WI38 (cell line): ENCODE results near the gene PAH.

ENCODE experiments used
- H3K4me3 ChIP-seq: 2 replicates; pipeline ENCODE4 v1.5.1; 2011; ENCODE audit warnings: low read depth, mild to moderate bottlenecking, control low read depth, low read length
- CTCF ChIP-seq: IDR thresholded peaks from 2 replicates; pipeline ENCODE4 v1.5.1; 2012; ENCODE audit warnings: low read depth, mild to moderate bottlenecking, control low read depth, low read length

The PAH gene

GRCh38 chr12:102927220-102927619 lies 10.2 kb upstream of the PAH start:
- no peak for TF ChIP-seq CTCF
- no peak overlapping the region for H3K4me3 ChIP-seq

- TF ChIP-seq CTCF, result no peak
- no peak overlapping the region for H3K4me3 ChIP-seq
These were observed 4.2 kb upstream of the PAH start for GRCh38 chr12:102921240-102921639.

- TF ChIP-seq CTCF, result no peak
These were observed 3.2 kb upstream of the PAH start for GRCh38 chr12:102920271-102920670.

GRCh38 chr12:102918840-102919239 lies 1.8 kb upstream of the PAH start:
- TF ChIP-seq CTCF, result no peak
- no peak overlapping the region for H3K4me3 ChIP-seq

More at GRCh38 chr12:102920271-102920670, 3.2 kb upstream of the PAH start:
- H3K4me3 ChIP-seq, result no peak overlapping the region

GRCh38 chr12:102916252-102917025 lies 605 bp downstream of the PAH start:
- no peak for TF ChIP-seq CTCF
- H3K4me3 ChIP-seq, result no peak overlapping the region

- no peak for TF ChIP-seq CTCF
- H3K4me3 ChIP-seq, result no peak overlapping the region
These were observed 3.4 kb downstream of the PAH start for GRCh38 chr12:102913453-102914226.

GRCh38 chr12:102912258-102912657 lies 4.8 kb downstream of the PAH start:
- TF ChIP-seq CTCF, result no peak
- H3K4me3 ChIP-seq, result no peak overlapping the region
